Keratinocyte (primary cell): ENCODE results near the gene PGA3.

ENCODE experiments used
- EZH2 ChIP-seq: IDR thresholded peaks from one replicate; pipeline ENCODE4 v1.6.1; 2012; ENCODE audit warnings: inconsistent platforms, mild to moderate bottlenecking, low read length, moderate library complexity
- TF ChIP-seq, protein P1 (sequence below), 3 experiments: IDR thresholded peaks in 1 of 3; conservative IDR thresholded peaks in 1 of 3; optimal IDR thresholded peaks in 1 of 3; 2 replicates in 2 of 3; 3 replicates in 1 of 3; pipeline versions ENCODE3 to v1.5.1; 2011; ENCODE audit warnings: low read length in 3 of 3, mild to moderate bottlenecking in 3 of 3, moderate library complexity in 2 of 3, control low read depth in 1 of 3, inconsistent platforms in 1 of 3; ENCODE audit not compliant: insufficient read depth in 2 of 3; ENCODE audit errors: extremely low read depth in 1 of 3

GRCh38 chr11:61259363-61259762 lies 56.0 kb downstream of the PGA3 start:
- TF ChIP-seq, protein P1, sequence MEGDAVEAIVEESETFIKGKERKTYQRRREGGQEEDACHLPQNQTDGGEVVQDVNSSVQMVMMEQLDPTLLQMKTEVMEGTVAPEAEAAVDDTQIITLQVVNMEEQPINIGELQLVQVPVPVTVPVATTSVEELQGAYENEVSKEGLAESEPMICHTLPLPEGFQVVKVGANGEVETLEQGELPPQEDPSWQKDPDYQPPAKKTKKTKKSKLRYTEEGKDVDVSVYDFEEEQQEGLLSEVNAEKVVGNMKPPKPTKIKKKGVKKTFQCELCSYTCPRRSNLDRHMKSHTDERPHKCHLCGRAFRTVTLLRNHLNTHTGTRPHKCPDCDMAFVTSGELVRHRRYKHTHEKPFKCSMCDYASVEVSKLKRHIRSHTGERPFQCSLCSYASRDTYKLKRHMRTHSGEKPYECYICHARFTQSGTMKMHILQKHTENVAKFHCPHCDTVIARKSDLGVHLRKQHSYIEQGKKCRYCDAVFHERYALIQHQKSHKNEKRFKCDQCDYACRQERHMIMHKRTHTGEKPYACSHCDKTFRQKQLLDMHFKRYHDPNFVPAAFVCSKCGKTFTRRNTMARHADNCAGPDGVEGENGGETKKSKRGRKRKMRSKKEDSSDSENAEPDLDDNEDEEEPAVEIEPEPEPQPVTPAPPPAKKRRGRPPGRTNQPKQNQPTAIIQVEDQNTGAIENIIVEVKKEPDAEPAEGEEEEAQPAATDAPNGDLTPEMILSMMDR (optimal IDR thresholded peaks at IDR 0.05 in 1 of 3, IDR thresholded peaks at IDR 0.05 in 1 of 3, conservative IDR thresholded peaks at IDR 0.05 in 1 of 3; ENCODE audit: extremely low read depth in 1 of 3, insufficient read depth in 2 of 3, low read length in 3 of 3): no peak
- no peak for TF ChIP-seq EZH2
